Esophagus muscularis mucosa (tissue), 4 donors: Measurements from ENCODE around the gene NFKBIL1. TPM values are rescaled to one million over a fixed set of nuclear protein-coding genes. Genes with fewer than 3 reads are reported as not detected.
A peak's percentile ranks its signal among the peaks of the same experiment; 100 is the strongest.

Source experiments
- DNase-seq: peaks from one replicate; pipeline ENCODE4 v3.0.0-alpha.2; 2017; ENCODE audit errors: extremely low spot score
- H3K27ac ChIP-seq, 4 donors: fragments of 200-600 bp; sonication (generic); replicated peaks in 1 of 4; 1 replicate in 3 of 4; 2 replicates in 1 of 4; pipeline ENCODE4 v1.5.1; 2016 to 2019; ENCODE audit warnings: mild to moderate bottlenecking in 1 of 4
- H3K27me3 ChIP-seq, 4 donors: fragments of 200-600 bp; sonication (generic); one replicate each; pipeline versions ENCODE4 v1.5.1 to v1.6.0; 2016 to 2019
- H3K36me3 ChIP-seq, 4 donors: fragments of 200-600 bp; sonication (generic); one replicate each; pipeline ENCODE4 v1.5.1; 2016 to 2019
- H3K4me1 ChIP-seq, 4 donors: fragments of 200-600 bp; sonication (generic); one replicate each; pipeline ENCODE4 v1.5.1; 2016 to 2019
- H3K4me3 ChIP-seq, 4 donors: fragments of 200-600 bp; sonication (generic); 1 replicate in 2 of 4; 2 replicates in 2 of 4; pipeline ENCODE4 v1.5.1; 2016 to 2019; ENCODE audit warnings: mild to moderate bottlenecking in 4 of 4, moderate library complexity in 1 of 4
- H3K9me3 ChIP-seq, 4 donors: fragments of 200-600 bp; sonication (generic); 1 replicate in 3 of 4; 2 replicates in 1 of 4; pipeline ENCODE4 v1.5.1; 2016 to 2019
- EP300 ChIP-seq: sonication (generic); formaldehyde crosslinking; IDR thresholded peaks from one replicate; pipeline ENCODE4 v1.6.1; 2017; ENCODE audit warnings: antibody characterized with exemption
- POLR2A ChIP-seq: fragments of 450-650 bp; IDR thresholded peaks from one replicate; pipeline ENCODE4 v1.6.1; 2017; ENCODE audit warnings: antibody characterized with exemption, moderate library complexity, mild to moderate bottlenecking, low read depth
- POLR2AphosphoS5 ChIP-seq, 2 donors: sonication (generic); formaldehyde crosslinking; IDR thresholded peaks; one replicate each; pipeline ENCODE4 v1.6.1; 2017; ENCODE audit warnings: antibody characterized with exemption in 2 of 2
- WGBS: methylation state at CpG from one replicate; pipeline ENCODE4 v1.1.5; 2018; 5-methylcytosine and 5-hydroxymethylcytosine counted together
- intact Hi-C: fragments of 100-400 bp; cut with DNase I; formaldehyde crosslinking; loops from one replicate; pipeline ENCODE4 v1.15.1; 2023
- total RNA-seq, 4 donors: library from RNA; depleted of rRNA; stranded (reverse); fragments of >200 nt; gene quantifications; one replicate each; pipeline versions ENCODE4 v1.1.0 to v1.2.1, GENCODE V29; 2016
- TF ChIP-seq, protein P1 (sequence below), 3 experiments: fragments of 200-600 bp in 2 of 3; fragments of 450-650 bp in 1 of 3; sonication (generic) in 2 of 3; IDR thresholded peaks; one replicate each; pipeline ENCODE4 v1.5.1; 2017 to 2019; ENCODE audit warnings: antibody characterized with exemption in 3 of 3, mild to moderate bottlenecking in 2 of 3, moderate library complexity in 1 of 3

Gene NFKBIL1
- total RNA-seq, 4 donors from 2014 or later: 24.4 to 42.6 (median 29.6) TPM

DNA sequence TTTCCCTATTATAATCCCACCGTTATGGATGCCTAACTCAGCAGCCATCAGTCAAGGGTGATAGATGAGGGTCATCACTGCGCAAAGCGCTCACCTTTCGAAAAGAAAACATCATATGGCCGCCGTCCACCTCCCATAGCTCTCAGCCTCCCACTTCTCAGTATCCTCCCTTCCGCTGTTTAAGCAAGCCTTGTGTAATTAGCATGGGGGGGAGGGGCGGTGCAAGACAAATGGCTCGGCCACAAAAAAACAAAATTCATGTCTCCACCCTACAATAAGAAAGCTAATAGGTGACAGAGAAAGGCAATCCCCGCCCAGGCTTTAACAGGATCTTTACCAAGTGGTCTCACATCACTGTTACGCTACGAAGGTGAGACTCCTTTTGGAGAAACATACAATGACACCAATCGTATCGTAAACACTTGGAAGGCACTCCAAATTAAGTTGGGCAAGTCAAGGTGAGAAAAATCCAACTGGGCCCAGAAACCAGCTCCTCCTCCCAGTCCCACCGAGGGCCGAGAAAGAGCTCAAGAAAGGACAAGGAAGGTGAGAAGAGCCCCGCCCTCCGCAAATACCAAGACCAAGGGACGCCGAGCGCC, 6.2 kb upstream of the NFKBIL1 start:
- WGBS: 0% methylated on average over 21 of the region's 21 CpGs
- Histone ChIP-seq H3K27ac (peak overlapping the region; percentile 86 to 98 (median 90)), H3K27me3 (no peaks in the 10 kb centered on the region), H3K9me3 (no peaks in the 10 kb centered on the region), H3K36me3 (peaks cover 27 to 43% (median 41%) of the 10 kb centered on the region in 4 donors), H3K4me3 (peak overlapping the region; percentile 63 to 82 (median 72)), H3K4me1 (peaks cover 37 to 63% (median 56%) of the 10 kb centered on the region in 4 donors)
- no peak for TF ChIP-seq POLR2A
- TF ChIP-seq POLR2AphosphoS5 (IDR thresholded peaks at IDR 0.05): no peak
- no peak for TF ChIP-seq EP300
- TF ChIP-seq, protein P1, sequence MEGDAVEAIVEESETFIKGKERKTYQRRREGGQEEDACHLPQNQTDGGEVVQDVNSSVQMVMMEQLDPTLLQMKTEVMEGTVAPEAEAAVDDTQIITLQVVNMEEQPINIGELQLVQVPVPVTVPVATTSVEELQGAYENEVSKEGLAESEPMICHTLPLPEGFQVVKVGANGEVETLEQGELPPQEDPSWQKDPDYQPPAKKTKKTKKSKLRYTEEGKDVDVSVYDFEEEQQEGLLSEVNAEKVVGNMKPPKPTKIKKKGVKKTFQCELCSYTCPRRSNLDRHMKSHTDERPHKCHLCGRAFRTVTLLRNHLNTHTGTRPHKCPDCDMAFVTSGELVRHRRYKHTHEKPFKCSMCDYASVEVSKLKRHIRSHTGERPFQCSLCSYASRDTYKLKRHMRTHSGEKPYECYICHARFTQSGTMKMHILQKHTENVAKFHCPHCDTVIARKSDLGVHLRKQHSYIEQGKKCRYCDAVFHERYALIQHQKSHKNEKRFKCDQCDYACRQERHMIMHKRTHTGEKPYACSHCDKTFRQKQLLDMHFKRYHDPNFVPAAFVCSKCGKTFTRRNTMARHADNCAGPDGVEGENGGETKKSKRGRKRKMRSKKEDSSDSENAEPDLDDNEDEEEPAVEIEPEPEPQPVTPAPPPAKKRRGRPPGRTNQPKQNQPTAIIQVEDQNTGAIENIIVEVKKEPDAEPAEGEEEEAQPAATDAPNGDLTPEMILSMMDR (IDR thresholded peaks at IDR 0.05): no peak
- intact Hi-C loops: loop anchor here (5.0 kb wide), 1 partner anchor 44 kb away; the partner anchor contains the start of gene MICB
- no peak for DNase-seq

DNA sequence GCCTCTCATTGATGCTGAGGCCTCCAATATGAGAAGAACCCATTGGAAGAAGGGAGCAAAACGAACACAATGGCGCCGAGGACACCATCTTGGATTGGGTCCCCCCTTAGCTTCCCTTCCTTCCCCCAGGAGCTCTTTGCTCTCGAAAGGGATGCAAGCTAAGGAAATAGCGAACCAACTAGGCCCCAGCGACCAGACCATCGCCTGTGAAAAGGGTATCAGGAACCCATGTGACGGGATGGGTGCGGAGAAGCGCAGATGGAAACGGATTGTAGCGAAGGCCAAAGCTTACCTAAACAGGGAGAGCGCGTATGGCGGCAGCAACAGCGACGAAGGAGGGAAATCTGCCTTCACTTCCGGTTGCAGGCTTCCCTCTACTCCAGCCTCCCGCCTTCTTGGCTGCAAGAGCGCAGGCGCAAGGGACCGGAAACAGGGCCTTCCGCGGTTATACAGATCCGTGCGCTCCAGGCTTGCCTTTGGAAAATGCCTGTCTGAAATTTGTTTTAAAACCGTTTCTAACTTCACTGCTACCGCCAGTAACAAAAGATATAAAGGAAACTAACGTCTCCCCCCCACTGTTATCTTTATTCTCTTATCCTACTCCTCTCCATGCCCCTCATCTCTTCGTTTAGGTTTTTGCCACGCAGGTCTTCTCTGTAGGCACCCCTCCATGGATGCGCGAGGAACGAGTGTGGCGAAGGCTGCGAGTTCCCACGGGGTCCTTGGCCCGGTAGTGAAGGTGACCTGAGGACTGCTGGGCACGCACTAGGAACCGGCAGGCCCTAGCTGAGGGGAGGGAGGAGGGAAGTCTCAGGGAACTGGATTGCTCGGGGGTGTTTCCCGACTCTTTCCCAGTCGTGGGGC, 5.5 kb upstream of the NFKBIL1 start, which contains the start of gene DDX39B:
Gene DDX39B (minus strand): TSS at position 346 of the 864 bp plus-strand sequence. CDS start 1,471 bp downstream, outside the sequence.
- TF ChIP-seq EP300 (no peak), POLR2AphosphoS5 (IDR thresholded peaks at IDR 0.05) (peak; percentile 91 to 95), POLR2A (peak; percentile 60)
- TF ChIP-seq, protein P1 (IDR thresholded peaks at IDR 0.05): no peak
- intact Hi-C loops: loop anchor here (5.0 kb wide), 1 partner anchor 45 kb away; the partner anchor contains the start of gene MICB
- Histone ChIP-seq H3K27me3 (no peaks in the 10 kb centered on the region), H3K4me3 (peak within 1 kb of the TSS; percentile 63 to 82 (median 72)), H3K27ac (peak within 1 kb of the TSS; percentile 86 to 98 (median 90)), H3K36me3 (peaks cover 20 to 36% (median 33%) of the 10 kb centered on the region in 4 donors), H3K9me3 (no peaks in the 10 kb centered on the region), H3K4me1 (peaks cover 37 to 64% (median 59%) of the 10 kb centered on the region in 4 donors)
- DNase-seq: peak; percentile 98
- WGBS: 0% methylated on average over 38 of the region's 43 CpGs

DNA sequence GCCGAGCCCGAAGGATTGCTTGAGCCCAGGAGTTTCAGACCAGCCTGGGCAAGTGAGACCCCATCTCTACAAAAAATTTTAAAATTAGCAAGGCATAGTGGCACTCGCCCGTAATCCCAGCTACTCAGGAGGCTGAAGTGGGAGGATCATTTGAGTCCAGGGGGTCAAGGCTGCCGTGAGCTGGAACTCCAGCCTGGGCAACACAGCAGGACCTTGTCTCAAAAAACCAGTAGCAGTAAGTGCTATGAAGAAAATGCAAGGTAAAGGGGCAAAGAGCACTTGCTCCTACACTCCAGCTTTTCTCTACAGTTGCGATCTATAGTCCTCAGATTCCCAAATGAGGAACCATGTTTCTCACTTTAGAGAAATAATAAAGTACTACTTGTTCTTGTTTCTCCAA, 3.8 kb upstream of the NFKBIL1 start:
- Histone ChIP-seq H3K9me3 (no peaks in the 10 kb centered on the region), H3K4me3 (no peak overlapping the region), H3K4me1 (peaks cover 41 to 60% (median 53%) of the 10 kb centered on the region in 4 donors), H3K27me3 (no peaks in the 10 kb centered on the region), H3K36me3 (peaks cover 11 to 18% (median 17%) of the 10 kb centered on the region in 4 donors), H3K27ac (peak overlapping the region in 2 of 4 donors; percentile 86 to 91)
- WGBS: 95% methylated on average over 6 of the region's 6 CpGs
- intact Hi-C loops: loop anchor here (5.0 kb wide), 1 partner anchor 46 kb away; the partner anchor contains the start of gene MICB
- DNase-seq: no peak
- TF ChIP-seq POLR2A: no peak
- TF ChIP-seq, protein P1 (IDR thresholded peaks at IDR 0.05): no peak
- no peak for TF ChIP-seq POLR2AphosphoS5 (IDR thresholded peaks at IDR 0.05)
- TF ChIP-seq EP300: no peak

DNA sequence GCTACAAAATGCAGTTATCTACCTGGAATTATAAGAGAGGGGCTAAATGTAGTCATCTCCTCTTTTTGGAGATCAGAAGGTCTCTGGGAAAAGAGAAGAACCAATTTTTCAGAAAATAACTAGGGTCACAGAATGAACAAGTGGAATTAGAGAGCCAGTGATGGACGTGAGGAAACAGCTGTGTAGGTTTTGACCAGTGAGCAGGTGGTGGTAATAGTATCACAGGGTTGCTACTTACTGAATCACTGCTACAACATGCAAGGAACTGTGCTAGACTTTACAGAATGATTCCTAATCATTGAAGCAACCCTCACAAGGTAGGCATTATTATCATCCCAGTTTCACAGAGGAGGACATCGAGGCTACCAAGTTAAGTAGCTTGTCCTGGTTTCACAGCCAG, 2.7 kb upstream of the NFKBIL1 start:
- H3K4me3 ChIP-seq: no peak overlapping the region
- no peak overlapping the region for H3K27ac ChIP-seq
- no peak for DNase-seq
- intact Hi-C loops: loop anchor here (5.0 kb wide), 2 partner anchors 38 to 47 kb away; partner anchors contain the start of genes LTB and MICB
- no peak for TF ChIP-seq POLR2A
- TF ChIP-seq, protein P1 (IDR thresholded peaks at IDR 0.05): no peak
- TF ChIP-seq EP300: no peak
- TF ChIP-seq POLR2AphosphoS5 (IDR thresholded peaks at IDR 0.05): no peak
- 58% methylated on average over 2 of the region's 2 CpGs for whole genome bisulfite sequencing
- peaks cover 31 to 58% (median 52%) of the 10 kb centered on the region in 4 donors for H3K4me1 ChIP-seq
- H3K9me3 ChIP-seq: no peaks in the 10 kb centered on the region
- H3K27me3 ChIP-seq: no peaks in the 10 kb centered on the region
- peaks cover 4 to 17% (median 14%) of the 10 kb centered on the region in 4 donors for H3K36me3 ChIP-seq
